Measurements from ENCODE around the gene ECM2.

The ECM2 gene

GRCh38 chr9:92496396-92497176 lies 39.2 kb downstream of the ECM2 start:
- DNase-seq = no peak

DNA sequence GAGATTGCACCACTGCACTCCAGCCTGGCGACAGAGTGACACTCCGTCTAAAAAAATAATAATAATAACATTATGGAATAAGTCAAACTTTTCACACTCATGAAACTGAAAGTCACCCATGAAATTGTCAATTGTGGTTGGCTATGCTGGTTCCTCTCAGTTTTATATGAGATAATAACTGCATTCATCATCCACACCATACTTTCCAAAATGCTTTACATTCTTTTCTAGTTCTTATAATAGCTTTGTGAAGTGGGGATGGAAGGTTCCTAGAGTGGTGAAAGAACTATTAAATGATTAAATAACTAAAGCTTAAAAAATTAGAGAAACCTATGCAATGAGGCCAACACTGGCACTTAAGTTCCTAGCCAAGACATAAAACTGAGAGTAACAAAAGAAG lies 40.9 kb downstream of the ECM2 start:
- DNase-seq = no peak

DNA sequence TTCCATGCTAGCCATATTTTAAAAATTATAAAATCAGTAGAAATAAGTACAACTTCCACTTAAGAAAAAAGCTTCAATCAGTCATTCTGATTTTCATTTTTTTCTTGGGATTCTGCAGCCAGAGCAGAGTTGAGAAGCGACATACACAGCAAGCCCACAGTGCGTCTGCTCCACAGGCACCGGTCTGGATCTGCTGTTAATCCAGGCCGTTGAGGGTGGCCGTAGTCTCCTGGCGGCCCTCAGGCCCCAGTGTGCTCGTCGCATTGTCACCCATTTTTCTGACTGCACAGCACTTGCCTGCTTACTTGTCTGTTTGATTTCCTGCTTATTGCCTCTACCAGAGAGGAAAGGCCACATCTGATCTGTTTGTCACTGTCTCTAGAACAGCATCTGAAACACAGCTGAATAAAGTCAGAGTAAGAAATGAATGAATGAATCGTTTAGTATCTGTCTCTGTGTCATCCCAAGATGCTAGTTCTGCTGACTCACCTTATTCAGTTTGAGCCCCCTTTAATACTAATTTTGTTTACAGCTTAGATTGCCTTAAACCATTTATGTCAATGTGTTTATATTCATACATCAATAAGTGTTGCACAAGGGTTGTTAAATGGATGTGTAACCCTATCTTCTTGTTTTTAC lies 41.9 kb downstream of the ECM2 start:
- no peak for DNase-seq

DNA sequence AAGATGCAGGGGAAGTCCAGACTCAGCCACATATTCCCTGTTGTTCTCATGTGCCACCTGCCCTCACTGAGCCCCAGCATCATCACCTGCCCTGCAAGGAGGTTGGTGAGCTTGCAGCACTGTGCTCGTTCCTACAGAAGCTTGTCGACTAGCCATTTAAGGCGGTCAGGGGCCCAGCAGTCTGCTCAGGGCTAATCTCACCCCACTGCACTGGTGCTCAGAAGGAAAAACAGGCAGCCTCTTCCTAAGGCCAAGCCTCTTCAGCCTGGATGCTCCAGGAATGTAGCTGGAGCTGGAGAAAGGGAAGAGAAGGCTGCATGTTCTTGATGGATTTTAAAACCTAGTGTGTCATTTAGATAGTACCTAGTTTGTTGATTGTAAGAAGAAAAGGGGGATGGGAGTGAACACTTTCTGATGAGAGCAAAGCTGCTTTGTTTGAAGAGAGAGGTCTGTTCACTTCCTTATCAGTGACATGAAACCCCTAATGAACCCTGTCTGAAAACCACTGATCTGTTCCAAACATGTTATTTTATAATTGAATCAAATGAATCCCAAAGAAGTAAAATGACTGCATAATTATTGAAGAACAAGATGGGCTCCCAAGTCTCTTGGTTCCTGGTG lies 42.9 kb downstream of the ECM2 start:
- DNase-seq = no peak

GRCh38 chr9:92488681-92489550 lies 46.9 kb downstream of the ECM2 start:
- no peak for DNase-seq

GRCh38 chr9:92486371-92486770 lies 49.4 kb downstream of the ECM2 start:
- no peak for DNase-seq

GRCh38 chr9:92484563-92484962 lies 51.2 kb downstream of the ECM2 start:
- no peak for DNase-seq

DNA sequence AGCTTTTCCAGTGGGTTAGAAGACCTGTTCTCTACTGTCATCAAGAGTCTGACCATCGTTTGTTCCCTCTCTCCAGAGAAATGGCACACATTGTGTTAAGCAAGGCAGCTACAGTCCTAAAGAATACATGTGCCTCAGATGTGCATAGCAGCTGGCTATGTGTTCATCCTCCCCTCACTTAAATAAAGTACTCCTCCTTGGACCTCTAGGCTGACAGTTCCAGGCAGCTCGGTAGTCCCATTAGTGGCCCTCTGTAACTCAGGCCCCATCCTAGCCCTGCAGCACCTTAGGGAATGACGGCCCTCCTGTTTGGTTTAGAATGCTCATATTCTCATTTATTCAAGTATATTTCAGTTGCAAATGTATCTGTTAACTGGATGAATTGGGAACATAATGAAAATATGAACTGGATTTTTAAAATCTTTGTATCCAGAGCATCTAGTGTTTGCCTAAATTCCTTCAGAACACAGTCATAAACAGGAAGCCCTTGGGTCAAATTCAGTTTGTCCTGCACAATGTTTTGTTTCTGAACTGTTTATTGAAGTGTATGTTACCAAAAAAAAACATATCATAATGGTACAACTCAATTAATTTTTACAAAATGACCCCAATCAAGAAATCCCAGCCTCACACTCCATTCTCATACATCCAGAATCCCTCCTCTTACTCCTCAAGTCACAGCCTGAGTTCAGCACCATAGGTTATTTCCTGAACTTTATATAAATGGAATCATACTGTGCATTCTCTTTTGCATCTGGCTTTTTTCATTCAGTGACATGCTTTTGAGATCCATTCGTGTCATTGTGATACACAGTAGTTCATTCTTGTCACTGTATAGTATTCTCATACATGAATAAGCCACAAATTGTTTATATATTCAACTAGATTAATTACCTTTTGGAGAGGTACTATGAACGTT lies 51.9 kb downstream of the ECM2 start:
- no peak for DNase-seq

GRCh38 chr9:92482805-92483204 lies 53.0 kb downstream of the ECM2 start:
- DNase-seq = no peak

GRCh38 chr9:92482329-92482728 lies 53.5 kb downstream of the ECM2 start, which contains the start of gene ASPN:
Gene ASPN (minus strand): TSS chr9:92482506.
- DNase-seq = no peak

DNA sequence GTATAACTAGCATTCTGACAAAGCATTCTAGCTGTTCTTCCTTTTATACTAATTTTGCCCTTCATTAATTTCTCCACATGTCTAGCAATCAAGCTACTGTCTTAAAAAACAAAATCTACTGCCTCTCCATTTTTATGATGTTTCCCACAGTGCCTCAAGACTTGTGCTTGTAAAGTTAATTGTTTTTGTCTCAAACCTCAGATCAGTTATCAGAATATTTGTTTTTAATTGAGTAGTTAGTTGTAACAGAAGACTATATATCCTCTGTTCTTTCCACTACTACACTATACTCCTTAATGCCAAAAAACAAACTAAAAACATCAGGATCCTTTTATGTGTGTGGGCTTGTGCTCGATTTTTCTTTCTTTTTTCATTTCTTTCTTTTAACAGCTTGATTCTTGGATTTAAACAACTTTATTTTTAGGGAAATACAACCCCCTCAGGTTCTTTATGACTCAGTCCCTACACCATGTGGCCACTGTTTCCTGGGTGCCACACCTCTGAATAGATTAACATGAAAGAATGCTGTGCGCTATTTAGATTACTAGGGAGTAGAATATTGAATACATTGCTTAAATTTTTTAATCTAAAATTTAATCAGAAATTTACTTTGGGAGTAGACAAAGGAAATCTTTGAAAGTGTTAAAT lies 54.7 kb downstream of the ECM2 start:
- DNase-seq = no peak

DNA sequence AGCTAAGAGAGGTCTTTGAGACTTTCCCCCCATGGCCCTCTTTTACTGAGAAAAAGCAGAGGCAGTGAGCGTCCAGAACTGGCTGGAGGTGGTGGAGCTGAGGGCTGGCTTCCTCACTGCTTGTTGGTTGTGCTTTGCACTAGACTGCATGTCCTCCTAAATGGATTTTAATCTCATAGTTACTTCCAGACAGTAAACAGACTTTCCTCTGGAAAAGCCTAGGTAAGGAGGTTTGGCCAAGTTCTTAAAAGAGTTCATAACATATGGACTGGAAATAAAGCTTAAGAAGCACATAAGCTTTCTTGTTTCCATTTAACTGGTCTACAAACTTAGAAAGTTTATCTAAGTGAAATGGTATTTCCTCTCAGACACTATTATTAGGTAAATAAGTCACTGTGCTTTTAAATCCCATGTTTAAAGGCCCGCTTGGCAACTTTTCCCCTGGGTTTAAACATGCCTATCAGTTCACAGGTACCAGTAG lies 55.5 kb downstream of the ECM2 start:
- DNase-seq = no peak

DNA sequence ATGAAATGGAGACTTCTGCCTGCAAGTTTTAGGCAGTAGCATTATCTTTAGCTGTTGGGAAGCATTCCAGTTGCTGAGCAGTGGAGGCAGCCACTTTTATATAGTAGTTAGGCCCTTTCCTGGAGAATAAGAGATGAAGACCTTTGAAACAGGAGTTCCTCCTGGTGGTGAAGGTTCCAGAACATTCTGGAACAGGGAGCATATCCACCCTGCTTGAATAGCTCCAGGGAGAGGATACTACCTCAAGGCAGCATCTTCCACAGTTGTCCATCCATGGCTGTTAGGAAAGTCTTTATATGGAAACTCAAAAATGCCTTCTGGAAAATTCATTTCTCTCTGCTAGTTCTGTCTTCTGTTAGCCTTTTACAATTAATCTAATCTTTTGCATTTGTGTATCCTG lies 56.4 kb downstream of the ECM2 start:
- DNase-seq = no peak

- no peak for DNase-seq
These were observed 57.0 kb downstream of the ECM2 start for GRCh38 chr9:92478783-92479182.

DNA sequence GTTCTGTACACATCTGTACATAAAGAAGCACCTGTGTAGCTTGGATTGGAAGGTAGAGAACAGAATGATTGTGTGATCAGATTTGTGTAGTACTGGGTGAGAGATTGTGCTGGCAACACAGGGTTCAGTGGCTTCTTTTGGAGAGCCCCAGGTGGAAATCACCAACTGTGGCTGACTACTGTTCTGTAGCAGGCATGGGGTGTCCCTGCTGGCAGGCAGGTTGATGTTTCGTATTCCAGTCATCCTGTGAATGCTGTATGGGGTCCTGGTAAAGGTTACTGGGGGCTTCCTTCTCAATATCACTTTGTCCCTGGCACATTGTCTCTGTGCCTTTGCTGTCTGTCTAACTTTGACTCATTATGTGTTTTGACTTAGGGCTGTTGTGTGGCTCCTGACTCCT lies 58.8 kb downstream of the ECM2 start:
- no peak for DNase-seq

DNA sequence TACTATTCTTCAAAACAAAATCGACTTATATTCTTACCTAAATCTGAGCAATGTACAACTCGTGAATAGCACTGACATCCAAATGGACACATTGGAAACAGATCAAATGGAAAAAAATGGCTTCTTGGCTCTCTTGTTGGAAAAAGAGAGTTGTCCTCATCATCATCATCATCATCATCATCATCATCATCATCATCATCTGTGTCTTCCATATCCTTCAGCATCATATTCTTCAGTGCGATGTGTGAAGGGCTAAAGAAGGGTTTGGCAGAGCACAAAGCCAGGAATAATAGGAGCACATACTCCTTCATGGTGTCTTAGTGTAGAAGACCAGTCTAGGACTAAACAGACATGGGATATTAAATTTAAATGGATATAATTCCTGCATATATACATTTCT lies 61.2 kb downstream of the ECM2 start:
- no peak for DNase-seq

GRCh38 chr9:92468206-92468605 lies 67.6 kb downstream of the ECM2 start:
- no peak for DNase-seq

- DNase-seq = no peak
These were observed 68.3 kb downstream of the ECM2 start for GRCh38 chr9:92467511-92467910.

- no peak for DNase-seq
These were observed 68.7 kb downstream of the ECM2 start for GRCh38 chr9:92467041-92467440.

GRCh38 chr9:92463984-92464383 lies 71.8 kb downstream of the ECM2 start:
- no peak for DNase-seq

GRCh38 chr9:92463387-92463786 lies 72.4 kb downstream of the ECM2 start:
- DNase-seq = no peak
